Activated T-helper 1 cell treated with anti-CD3 and anti-CD28 coated beads, Interleukin-2, amount 50 U/mL, for 16 hours (primary cell): ENCODE measurements around the gene PLA2G4E.

Experiments
- DNase-seq, 2 donors: peaks; one replicate each; pipeline ENCODE4 v3.0.0-alpha.2; 2020; ENCODE audit warnings: low read depth in 1 of 2, low spot score in 1 of 2

PLA2G4E gene

DNA sequence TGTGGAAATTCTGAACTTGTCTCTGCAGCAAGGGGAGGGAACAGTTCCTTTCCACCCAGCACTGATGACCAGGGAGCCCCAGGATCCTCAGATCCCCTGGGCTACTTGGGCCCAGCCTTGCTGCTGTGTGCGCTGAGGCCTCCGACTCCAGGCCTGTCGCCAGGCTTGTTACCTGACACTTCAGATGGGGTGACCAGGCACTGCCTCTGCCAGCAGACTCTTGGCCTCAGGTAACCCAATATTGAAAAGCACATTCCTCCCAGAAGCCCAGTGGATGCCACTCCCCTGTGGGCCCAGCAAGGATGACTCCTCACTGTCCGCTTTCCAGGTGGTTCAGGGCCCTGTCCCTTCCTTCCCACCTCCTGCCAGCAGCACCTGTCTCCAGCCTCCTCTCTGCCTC is 3.5 kb upstream of the PLA2G4E start:
- no peak for DNase-seq

DNA sequence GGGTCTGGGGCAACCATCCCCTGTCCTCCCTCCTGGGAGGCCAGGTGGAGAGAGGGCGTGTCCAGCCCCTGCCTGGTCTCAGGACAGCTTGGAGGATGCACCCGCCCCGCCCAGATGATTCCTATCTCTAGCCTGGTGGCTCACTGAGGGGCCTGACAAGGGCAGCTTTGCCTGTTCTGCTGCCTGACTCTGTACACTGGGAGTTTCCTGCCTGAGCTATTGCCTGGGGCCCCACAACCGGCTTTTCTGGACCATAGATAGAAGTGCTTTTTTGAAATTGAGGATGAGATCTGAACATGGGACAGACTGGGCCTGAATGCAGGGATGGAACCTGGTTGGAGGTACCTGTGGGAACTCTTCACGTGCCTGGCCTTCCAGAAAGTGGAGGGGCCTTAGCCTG is 751 bp upstream of the PLA2G4E start:
- no peak for DNase-seq

DNA sequence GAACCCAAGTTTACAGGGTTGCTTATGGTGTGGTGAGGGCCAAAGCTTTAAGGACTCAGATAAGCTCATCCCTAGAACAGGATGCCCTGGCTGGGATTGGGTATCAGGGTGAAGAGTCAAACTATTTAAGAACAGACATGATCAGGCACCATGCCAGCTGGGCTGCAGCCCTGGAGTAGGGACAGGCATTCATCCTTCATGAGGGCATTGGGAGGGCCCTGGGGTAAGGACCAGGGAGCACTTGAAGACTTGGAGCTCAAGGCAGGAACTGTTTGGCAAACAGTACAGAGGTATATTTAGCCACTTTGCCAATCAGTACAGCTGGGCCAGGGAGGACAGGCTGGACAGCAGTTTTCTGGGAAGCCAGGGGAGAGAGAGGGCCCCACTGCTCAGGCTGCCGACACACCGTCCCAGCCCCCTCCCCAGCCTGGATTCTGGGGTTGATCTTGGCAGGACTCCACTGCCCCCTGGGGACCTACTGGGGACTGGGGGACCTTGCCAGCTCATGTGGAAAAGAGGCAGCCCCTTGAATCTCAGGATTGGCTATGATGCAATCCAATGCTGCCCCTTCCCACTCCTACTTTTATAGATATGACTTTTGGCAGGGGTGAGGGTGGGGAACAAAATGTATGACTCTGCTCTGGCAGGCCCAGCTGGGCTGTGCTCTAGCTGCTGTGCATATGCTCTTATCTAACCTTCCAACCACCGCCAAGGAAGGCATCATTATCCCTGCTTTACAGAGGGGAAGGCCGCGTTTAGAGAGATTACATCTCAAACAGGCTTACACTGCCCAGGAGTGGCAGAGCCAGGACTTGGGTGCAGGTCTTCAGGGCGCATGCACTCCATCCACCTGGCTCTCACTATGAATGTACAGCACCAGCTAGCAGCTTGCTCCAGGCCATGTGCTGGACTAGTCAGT is 2.3 kb downstream of the PLA2G4E start:
- DNase-seq: no peak

DNA sequence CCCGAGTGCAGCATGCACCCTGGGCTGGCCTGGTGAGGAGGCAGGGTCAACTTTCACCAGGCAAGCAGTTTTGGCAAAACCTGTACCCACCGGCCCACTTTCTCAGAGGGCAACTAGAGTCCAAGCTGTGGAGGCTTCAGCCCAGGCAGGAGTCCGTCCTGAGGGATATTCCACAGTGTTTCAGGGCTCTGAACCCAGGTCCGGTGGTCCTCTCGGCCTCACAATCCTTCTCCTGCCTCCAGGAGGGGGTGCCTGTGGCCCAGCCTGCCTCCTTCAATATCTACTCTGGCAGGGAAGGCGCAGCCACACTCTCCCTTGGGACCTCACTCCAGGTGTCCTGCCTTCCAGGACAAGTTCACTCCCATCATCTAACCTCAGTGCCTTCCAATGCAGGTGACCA is 3.9 kb downstream of the PLA2G4E start:
- no peak for DNase-seq

DNA sequence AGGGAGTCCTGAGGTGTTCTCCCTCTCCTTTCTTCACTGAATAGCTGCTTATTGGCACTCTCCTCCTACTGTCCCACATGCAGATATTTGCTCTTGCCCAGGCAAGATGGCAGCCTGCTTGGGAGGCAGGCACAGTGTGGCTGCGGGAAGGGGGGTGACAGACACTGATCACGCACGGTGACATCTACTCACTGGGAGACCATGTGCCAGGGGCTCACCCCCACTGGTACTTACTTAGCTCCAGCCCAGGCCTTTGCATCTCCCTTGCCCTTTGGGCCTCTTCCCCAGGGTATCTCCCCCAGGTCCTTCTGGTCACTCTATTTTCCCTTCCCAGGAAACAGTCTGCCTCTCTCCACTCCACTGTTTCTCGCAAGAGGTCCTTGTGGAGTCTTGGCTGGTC is 6.4 kb downstream of the PLA2G4E start:
- DNase-seq: no peak

DNA sequence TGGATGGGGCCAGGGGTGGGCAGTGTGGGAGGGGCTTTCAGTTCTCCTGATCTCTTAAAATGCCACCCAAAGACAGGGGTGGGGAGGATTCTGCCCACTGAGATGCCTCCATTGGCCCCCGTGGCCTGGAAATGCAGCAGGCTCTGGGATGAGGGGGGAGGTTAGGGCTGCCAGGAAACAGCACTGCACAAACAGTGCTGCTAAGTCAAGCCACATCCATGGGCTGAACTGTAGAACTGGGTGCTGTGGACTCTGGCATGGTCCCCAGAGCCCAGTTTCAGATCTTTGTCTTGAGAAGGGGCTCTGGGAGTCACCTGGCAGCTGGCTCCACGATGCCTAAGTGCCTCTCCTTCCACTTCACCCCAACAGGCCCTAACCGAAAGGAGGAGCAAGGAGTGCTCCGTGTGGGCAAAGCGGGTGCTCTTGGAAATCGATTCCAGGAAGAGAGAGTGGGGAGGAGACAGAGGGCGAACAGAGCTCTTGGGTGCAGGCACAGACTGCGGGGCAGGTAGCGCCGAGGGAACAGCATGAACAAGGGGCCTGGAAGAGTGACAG is 7.8 kb downstream of the PLA2G4E start:
- no peak for DNase-seq

DNA sequence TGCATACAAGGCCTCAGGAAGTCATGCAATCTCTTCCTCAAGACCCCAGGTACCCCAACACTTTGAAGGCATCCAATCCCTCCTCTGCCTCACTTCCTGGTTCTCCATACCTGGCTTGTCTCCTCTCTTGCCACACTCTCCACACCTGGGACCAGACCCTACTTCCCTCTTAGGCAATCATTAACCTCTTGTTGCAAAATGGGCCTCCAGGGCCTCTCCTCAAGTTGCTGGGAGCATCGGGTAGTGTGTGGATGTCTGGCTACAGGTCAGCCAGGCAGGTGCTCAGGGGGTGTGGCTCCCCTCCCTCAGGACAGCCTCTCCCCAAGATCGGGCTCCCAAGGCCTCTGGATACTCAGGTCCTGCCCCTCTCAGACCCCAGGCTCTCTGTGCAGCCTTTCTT is 8.6 kb downstream of the PLA2G4E start:
- DNase-seq: no peak

DNA sequence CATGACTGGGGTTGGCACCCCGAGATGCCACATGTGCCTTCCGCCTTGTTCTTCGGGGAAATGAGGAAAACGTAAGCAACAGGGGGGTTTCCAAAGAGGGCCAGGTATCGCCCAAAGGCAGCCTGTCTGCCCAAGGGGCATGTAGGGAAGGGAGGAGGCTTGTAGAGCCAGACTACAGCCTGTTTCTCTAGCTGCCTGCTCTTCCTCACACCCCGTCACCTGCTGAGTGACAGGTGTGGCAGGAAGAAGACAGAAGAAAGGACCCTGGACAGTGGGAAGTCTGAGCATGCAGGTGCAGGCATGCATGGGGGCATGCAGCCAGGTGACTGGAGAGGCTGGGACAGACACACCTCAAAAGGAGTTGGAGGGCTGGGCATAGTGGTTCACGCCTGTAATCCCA is 9.8 kb downstream of the PLA2G4E start:
- no peak for DNase-seq

DNA sequence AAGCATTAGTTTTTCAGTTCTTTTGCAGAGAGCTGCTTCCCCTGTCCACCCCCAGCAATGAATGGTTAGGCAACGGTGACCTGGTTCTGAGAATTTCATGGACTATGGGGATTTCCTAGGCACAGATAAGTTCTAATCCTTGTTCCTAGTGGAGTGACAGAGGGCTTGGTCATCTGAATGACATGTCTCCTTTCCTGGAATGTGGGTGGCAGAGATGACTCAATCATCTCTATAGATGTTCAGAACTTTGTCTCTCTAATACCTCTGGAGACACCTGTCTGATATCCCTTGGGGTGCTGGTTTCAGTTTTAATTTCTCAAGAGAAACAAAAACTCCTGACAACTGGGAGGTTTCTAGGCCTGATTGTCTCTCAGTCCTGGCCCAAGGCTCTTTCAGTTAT is 10.4 kb downstream of the PLA2G4E start:
- DNase-seq: no peak

DNA sequence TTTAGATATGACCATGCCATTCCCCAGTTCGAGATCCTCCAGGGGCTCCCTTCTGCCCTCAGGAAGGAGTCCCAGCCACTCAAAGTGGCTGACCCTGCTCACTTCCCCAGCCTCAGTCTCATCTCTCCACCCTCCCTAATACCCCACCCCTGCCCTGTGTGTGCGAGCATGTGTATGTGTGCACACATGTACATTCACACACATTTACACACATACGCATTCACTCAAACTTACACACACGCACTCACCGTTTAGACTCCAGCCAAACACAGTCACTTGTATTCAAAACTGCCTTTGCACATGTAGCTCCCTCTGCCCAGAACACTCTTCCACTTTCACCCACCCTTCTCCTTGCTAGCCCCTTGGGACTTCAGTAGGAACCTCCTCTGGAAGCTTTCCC is 11.4 kb downstream of the PLA2G4E start:
- DNase-seq: no peak

DNA sequence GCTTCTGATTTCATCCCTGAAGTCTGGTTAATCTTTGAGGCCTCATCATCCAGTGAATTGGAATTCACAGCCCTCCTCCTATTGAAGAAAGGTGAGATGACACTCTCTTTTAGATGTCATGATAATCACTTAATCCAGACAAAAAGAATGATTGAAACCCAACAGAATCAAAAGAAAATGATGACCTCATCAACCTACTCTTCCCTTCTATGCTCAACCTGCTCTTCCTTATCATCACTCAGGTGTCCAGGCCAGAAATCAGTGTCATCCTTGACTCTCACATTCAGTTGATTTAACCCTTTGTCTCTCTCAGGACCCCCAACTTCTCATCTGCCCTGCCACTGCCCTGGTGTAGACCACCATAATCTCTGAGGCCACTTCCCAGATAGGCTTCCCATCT is 11.8 kb downstream of the PLA2G4E start:
- DNase-seq: no peak

DNA sequence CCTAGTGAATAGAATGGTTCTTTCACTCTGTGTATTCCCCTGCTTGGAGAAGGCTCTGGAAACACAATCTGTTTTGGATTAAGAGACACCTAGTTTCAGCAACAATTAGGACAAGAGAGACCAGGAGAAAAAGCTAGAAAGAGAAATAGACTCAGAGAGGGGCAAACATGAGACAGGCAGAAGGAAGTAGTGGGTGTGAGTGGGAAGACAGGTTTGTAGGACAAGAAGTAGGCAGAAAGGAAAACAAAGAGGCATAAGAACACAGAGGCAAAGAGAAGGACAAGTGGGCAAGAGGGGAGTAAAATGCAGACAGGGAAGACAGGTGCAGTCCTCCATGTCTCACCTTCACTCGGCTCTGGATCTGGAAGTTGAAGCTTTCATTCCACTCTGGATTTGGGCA is 13.5 kb downstream of the PLA2G4E start:
- DNase-seq: no peak

DNA sequence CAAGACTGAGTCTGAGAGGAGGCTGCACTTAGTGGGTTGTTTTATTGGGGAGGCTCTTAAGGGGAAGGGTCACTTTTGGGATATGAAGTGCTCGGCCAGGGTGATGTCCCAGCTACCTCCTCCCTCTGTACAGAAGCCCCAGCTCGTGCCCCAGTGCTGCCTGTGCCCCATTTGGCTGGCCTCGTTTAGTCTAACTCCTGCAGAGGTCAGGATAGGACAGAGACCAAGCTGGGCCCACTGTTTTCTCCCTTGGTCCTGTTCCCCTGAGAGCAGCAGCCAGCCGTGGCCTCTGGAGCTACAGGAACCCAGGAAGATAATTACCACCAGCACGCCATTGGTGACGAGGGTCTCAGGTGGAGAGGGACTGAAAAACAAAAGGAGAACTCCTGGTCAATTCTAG is 18.5 kb downstream of the PLA2G4E start:
- no peak for DNase-seq

DNA sequence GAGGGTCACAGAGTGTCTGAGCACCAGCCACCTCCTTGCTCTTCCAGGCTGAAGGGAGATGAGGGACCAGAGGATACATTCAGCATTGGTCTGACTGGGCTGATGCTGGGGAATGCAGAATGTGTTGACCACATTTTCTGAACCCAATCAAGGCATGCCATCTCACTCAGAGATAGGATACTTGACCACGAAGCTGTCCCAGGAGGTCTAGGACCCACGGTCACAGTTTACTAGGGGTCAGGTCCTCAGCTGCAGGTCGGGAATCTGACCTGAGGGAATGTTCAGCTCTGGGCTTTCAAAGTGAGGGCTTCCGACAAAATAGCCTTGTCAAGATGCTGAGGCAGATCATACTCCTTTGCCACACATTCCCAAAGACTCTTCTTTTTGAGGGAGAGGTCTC is 19.6 kb downstream of the PLA2G4E start:
- no peak for DNase-seq

DNA sequence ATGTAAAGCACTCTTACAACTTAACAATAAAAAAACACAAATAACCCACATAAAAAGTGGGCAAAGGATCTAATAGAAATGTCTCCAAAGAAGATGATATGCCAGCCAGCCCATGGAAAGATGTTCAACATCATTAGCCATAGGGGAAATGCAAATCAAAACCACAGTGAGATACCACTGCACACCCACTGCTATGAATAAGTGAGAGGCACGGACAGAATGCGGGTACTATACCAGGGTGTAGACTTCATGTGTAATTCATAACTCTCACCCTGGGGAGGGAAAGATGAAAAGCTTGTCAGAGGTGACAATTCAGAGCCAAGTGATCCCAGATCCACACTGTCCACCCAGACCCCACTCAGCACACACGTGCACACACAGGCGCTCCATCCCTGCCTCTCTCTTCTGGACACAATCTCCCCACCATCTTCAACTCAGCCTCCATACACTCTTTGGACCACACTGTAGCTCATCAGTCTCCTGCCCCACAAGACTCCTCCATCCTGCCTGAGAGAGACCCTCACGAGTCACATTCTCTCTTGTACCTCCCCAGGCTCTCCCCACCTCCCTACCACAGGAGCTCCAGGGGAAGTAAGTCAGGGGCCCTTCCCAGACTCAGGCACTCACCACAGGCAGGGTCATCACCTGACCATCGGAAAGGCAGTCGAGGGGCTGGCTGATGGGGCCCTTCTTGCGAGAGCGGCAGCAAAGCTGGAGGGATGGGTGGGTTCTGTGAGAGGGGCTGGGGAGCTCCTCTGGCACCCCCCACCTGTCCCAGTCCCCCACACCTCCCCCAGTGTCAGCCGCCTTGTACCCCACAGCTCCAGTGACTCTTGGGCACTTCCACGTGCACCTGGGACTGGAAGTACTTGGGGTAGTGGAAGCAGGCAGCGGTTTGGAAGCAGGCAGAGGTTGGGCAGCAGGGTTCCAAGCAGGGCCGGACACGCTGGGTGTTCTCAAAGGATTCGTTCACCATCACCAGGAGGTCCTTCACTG is 21.3 kb downstream of the PLA2G4E start:
- no peak for DNase-seq

DNA sequence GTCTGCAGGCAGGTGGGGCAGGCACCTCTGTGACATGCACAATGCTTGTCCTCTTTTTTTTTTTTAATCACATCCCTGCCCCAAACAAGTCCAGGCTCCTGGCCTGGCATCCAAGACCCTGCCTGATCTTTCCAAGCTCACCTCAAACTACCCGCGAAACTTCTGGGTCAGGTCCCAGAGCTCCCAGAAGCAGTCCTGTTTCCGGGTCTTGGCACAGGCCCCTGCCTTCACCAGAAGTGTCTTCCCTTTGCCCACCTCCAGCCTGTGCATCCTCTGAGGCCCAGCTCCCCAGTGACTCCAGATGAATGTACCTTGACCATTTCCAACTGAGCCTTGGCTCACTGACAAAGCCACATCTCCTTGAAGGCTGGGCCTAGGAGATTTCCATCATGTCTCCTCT is 23.0 kb downstream of the PLA2G4E start:
- DNase-seq: no peak

DNA sequence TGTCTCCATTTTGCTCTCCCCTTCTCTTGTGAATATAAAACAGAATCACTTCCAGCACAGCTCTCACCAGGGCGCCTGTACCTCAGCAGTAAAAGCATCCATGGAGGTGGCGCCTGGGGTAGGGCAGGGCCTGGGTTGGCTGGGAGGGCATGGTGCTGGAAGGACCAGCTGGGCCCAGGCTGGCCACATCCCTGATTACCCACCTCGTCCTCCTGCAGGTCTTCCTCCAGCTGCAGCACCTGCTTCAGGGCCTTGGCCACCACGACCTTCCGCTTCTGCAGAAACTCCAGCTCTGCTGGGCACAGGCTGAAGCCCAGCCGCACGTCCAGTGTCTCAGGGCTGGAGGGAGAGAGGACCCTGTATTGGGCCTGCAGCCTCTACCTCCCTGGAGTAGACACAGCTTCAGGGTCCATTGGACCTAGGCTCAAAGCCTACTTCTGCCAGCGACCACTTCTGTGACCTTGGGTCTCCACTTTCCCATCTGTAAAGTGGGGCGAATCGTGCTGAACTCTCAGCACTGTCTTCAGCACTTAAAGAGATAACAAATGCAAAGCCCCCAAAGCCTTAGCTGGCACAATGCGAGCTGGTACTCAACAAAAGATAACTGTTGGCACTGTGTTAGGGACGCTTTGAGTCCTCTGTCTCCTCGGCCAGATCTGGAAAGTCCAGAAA is 23.8 kb downstream of the PLA2G4E start:
- DNase-seq: no peak

DNA sequence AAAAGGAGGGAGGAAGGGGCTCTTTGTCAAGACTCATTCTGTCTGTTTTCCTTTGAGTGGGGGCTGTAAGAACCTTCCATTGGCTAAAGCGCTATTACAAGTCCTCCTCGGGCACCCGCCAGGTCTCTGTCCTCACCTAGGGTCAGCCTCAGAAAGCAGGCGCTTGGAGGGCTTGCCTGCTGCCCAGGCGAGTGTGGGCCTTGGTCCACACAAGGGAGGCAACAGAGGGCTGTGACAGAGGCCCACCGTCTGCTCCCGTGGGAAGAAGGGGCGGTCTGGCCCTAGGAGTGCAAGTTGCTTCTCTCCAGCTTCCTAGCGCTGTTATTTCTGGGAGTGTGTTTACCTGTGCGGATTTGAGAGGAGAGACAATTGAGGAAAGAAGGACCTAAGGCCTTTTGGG is 24.5 kb downstream of the PLA2G4E start:
- no peak for DNase-seq

DNA sequence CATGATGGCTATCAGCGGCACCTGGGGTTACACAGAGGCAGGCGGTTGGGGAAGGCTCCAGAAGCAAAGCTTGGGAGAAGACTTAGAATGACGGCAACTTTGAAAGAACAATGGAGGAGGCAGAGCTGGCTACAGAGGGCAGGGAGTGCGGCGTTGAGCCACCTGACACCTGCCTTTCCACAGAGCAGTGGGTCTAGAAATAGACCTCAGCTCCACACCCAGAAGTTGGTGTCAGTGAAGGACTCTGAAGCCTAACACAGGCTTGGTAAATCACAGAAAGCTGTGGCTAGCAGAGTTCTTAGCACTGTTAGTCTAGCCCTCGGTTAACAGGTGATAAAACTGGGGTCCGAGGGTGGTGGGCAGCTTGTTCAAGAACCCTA is 25.4 kb downstream of the PLA2G4E start:
- DNase-seq: no peak

DNA sequence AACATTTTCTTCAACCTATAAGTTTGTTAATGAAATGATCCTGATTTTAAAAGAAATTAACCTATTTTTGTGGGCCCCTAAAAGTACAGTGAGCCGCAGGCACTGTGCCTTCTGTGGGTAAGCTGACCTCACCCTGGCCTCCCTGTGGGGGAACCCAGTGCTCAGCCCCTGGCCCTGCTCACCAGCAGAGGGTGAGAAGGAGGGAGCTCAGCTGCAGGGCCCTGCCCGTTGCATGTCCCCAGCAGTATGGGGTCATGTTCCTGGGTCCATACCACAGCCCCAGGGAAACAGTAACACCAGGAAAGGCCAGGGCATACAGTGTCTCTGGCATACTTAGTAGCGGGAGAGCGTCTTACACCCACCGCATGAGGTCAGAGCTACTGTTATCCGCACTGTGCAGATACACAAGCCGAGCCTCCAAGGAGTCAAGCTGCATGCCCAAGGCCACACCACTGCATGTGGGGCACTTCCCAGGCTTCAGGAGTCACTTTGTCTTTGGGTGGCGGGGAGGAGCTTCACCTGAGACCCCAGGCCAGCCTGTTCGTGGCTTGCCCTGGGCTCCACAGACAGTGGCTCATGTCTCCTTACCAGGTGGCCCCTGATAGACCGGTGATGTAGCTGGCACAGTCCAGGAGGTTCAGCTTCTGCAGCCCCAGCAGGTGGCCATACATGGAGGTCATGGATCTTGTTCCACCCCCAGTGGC is 25.9 kb downstream of the PLA2G4E start:
- no peak for DNase-seq
